ENCODE measurements around the gene RRP12. TPM values are rescaled to one million over a fixed set of nuclear protein-coding genes. Genes with fewer than 3 reads are reported as not detected.

The RRP12 gene
- total and polyA plus RNA-seq, 9 of the 15 experiments (the other 6 are each of a cell fraction or from before 2014, with no cell fraction given): 4.6 to 68.2 (median 21.8) TPM

GRCh38 chr10:97333601-97334369, 67.4 kb downstream of the RRP12 start (continued):
- TF ChIP-seq MNT (conservative IDR thresholded peaks at IDR 0.05): peak in 1 of 2 experiments; percentile 12; a peak in 1 of 4 replicates
- TF ChIP-seq L3MBTL2 (IDR thresholded peaks at IDR 0.05): peak; percentile 72
- TF ChIP-seq ZNF253 (CRISPR knock-in tag; conservative IDR thresholded peaks at IDR 0.05): no peak
- peak; percentile 64 for TF ChIP-seq RBBP5 (IDR thresholded peaks at IDR 0.05; ENCODE audit: borderline replicate concordance, insufficient read depth, low read length, poor library complexity, severe bottlenecking)
- TF ChIP-seq TFAP4 (CRISPR knock-in tag; IDR thresholded peaks at IDR 0.05; ENCODE audit: borderline replicate concordance): peak; percentile 17; the same call in 1 of the 2 replicates
- no peak for TF ChIP-seq ADNP (tag; IDR thresholded peaks at IDR 0.05)
- peak; percentile 43 for TF ChIP-seq TAF1 (IDR thresholded peaks at IDR 0.05; ENCODE audit: control insufficient read depth, extremely low read depth, insufficient read depth, low read length, severe bottlenecking)
- peak in 1 of 2 experiments; percentile 33; a peak in 1 of 4 replicates for TF ChIP-seq MLLT1 (IDR thresholded peaks at IDR 0.05)
- no peak for TF ChIP-seq TCFL5 (CRISPR knock-in tag; conservative IDR thresholded peaks at IDR 0.05)
- TF ChIP-seq TBP (optimal IDR thresholded peaks at IDR 0.05; ENCODE audit: low read depth, low read length): peak; percentile 12
- TF ChIP-seq ATF7 (IDR thresholded peaks at IDR 0.05): 0 out of 2 replicates have a peak, but pooled peaks have one; percentile 56
- TF ChIP-seq CREM (IDR thresholded peaks at IDR 0.05; ENCODE audit: low read depth): peak; percentile 59; the same call in 1 of the 2 replicates
- peak; percentile 29; the same call in 1 of the 2 replicates for TF ChIP-seq POLR2G (IDR thresholded peaks at IDR 0.05; ENCODE audit: low read depth, low read length)
- peak; percentile 39; the same call in 1 of the 2 replicates for TF ChIP-seq JUND (IDR thresholded peaks at IDR 0.05; ENCODE audit: borderline replicate concordance, low read depth, low read length)
- TF ChIP-seq JUND (tag; IDR thresholded peaks at IDR 0.05; ENCODE audit: borderline replicate concordance, low read depth, low read length): no peak
- TF ChIP-seq PHF8 (IDR thresholded peaks at IDR 0.05; ENCODE audit: borderline replicate concordance, low read length): peak; percentile 36; the same call in 1 of the 2 replicates

Data from K562 (cell line).